Stimulated activated CD8-positive, alpha-beta memory T cell treated with anti-CD3 and anti-CD28 coated beads, Interleukin-4, amount 100 ng/mL, for 24 hours (primary cell): ENCODE measurements around the gene SLCO6A1.
"Not testable (repeated sequence)": the region's sequence is repeated elsewhere in the genome, so short reads cannot be mapped to it uniquely, and the experiment has no call there.

Experiments used
- DNase-seq: peaks from one replicate; pipeline ENCODE4 v3.0.0-alpha.2; 2020; ENCODE audit warnings: low read depth

The SLCO6A1 gene, protein sequence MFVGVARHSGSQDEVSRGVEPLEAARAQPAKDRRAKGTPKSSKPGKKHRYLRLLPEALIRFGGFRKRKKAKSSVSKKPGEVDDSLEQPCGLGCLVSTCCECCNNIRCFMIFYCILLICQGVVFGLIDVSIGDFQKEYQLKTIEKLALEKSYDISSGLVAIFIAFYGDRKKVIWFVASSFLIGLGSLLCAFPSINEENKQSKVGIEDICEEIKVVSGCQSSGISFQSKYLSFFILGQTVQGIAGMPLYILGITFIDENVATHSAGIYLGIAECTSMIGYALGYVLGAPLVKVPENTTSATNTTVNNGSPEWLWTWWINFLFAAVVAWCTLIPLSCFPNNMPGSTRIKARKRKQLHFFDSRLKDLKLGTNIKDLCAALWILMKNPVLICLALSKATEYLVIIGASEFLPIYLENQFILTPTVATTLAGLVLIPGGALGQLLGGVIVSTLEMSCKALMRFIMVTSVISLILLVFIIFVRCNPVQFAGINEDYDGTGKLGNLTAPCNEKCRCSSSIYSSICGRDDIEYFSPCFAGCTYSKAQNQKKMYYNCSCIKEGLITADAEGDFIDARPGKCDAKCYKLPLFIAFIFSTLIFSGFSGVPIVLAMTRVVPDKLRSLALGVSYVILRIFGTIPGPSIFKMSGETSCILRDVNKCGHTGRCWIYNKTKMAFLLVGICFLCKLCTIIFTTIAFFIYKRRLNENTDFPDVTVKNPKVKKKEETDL

DNA sequence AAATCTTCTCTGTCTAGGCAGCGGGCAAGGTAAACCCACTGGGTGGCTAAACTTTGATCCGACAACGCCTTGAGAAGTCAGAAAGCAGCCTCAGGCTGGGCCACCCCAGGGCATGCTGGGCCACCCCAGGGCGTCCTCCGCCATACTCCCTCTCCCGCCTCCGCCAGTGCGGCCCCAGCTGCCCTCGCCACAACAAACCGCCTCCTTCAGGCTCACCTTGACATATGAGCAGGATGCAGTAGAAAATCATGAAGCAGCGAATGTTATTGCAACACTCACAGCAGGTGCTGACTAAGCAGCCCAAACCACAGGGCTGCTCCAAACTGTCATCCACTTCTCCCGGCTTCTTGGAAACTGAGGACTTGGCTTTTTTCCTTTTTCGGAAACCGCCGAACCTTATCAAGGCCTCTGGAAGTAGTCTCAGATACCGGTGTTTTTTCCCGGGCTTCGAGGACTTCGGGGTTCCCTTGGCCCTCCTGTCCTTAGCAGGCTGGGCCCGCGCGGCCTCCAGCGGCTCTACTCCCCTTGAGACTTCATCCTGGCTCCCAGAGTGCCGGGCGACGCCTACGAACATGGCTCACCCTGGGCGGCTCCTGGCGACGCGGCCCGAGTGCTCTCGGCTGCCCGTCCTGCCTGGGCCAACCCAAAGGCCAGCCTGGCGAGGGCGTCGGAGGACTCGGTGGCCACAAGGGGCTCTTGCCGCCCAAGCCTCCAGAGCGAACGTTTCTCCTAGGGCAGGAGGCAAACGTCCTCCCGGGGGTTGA, at the start of gene SLCO6A1:
Gene SLCO6A1 (minus strand): TSS at position 731 of the 764 bp plus-strand sequence. CDS start 157 bp downstream, at position 574.
- no peak for DNase-seq

DNA sequence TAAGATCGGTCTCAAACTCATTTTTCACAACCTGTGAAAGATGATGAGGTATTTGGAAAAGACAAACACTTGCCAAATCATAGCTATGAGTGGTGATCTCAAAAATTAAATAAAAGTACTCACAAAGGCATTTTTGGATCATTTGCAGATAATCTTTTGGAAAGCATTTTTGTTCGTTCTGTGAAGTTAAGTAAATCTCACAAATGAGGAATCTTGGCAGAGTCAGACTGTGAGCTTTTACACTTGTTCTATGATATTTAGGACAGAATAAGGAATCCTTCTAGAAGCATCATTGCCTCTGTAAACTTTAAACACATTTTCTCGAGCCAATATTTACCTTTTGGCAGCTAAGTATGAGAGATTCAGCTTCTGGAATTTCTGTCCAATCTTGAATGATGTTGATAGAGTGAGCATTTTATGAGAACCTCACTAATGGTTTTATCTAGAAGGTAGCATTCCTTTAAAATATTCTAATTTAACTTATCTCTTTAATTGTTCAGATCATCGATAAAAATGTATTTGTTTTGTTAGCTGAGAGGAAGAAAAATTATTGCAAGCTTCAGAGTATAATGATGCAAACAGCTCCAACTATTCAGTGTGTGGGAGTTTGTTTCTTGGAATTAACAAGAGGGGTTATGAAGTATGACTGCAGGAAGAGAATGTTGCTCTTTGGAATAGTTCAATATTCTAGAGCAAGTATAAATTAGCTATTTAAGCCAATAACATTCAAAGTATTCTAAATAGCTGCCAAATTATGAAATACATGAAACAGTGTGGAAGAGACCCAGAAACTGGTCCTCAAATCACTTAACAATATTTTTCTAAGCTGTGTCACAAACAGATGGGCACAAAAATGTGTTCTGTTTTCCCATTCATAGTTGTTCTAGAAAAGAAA, 48.6 kb upstream of the SLCO6A1 start:
- no peak for DNase-seq

- no peak for DNase-seq
These were observed 46.4 kb upstream of the SLCO6A1 start for GRCh38 chr5:102545175-102545574.

DNA sequence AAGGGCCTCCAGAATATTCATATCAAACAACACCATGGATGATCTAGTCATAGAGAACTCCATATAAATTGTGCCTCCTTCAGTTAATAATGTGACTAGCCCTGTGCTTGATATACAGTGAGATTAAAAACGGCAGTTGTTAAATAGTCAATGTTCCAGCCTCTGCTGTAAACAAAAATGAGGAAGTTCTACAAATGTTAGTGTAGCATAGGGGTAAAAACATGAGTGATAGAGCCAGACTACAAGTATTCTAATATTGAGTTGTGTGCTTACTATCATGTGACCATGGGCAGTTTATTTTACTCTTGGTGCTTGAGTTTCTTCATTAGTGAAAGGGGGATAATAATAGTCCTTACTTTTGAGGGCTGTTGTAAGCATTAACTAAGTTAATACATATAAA, 43.3 kb upstream of the SLCO6A1 start:
- no peak for DNase-seq

- no peak for DNase-seq
These were observed 41.4 kb upstream of the SLCO6A1 start for GRCh38 chr5:102539996-102540728.

DNA sequence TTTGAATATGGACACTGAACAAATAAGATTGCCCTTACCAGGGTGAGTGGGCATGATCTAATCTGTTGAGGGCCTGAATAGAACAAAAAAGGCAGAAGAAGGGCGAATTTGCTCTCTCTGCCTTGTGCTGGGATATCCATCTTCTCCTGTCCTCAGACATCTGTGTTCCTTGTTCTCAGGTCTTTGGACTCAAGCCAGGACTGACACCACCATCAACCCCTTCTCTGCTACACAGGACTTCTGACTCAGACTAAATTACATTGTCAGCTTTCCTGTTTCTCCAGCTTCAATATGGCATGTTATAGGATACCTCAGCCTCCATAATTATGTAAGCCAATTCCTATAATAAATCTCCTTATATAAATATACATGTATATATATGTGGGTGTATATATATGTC, 40.8 kb upstream of the SLCO6A1 start:
- no peak for DNase-seq

GRCh38 chr5:102537011-102537410, 38.2 kb upstream of the SLCO6A1 start:
- no peak for DNase-seq

DNA sequence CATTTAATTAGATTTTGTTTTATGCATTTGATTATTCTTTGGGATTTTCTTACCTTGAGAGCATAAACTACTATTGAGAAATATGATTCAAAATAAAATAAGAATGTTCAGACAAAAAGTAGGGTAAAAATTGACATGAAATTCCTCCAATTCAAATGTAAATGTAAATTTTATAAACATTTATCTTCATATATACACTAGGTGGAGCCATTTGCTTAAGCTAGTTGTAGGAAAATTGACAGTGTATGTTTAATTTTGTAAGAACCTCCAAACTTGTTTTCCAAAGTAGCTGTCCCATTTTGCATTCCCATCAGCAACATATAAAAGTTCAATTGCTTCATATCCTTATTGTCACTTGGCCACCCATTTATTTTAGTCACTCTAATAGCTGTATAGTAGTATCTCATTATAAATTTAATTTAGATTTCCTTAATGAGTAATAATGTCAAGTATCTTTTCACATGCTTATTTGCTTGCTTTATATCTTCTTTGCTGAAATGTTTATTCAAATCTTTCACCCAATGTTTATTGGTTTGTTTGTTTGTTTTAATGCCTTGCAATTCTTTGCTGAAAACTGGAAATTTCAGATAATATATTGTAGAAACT, 37.6 kb upstream of the SLCO6A1 start:
- DNase-seq, result no peak

DNA sequence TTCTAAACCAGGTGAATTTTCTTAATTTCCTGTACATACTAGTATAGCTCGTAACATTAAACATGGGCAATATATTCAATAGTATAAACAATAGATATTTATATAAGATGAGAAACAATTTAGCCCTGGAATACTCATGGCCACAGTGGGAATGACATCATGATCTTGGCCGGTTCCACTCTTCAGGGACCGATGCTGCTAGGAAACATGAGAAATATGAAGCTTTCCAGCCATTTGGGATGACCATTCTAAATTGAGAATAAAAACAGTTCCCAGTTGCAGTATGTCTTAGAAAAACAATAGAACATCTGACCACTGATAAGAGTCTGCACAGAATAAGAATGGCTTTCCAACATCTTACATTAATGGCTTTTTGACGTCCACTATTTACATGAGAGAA, 33.3 kb upstream of the SLCO6A1 start:
- DNase-seq, result no peak

- DNase-seq, result no peak
These were observed 32.7 kb upstream of the SLCO6A1 start for GRCh38 chr5:102531506-102531905.

GRCh38 chr5:102529447-102529846, 30.6 kb upstream of the SLCO6A1 start:
- DNase-seq, result no peak

GRCh38 chr5:102529031-102529430, 30.2 kb upstream of the SLCO6A1 start:
- no peak for DNase-seq

GRCh38 chr5:102528600-102528999, 29.8 kb upstream of the SLCO6A1 start:
- no peak for DNase-seq

GRCh38 chr5:102527547-102527946, 28.7 kb upstream of the SLCO6A1 start:
- no peak for DNase-seq

DNA sequence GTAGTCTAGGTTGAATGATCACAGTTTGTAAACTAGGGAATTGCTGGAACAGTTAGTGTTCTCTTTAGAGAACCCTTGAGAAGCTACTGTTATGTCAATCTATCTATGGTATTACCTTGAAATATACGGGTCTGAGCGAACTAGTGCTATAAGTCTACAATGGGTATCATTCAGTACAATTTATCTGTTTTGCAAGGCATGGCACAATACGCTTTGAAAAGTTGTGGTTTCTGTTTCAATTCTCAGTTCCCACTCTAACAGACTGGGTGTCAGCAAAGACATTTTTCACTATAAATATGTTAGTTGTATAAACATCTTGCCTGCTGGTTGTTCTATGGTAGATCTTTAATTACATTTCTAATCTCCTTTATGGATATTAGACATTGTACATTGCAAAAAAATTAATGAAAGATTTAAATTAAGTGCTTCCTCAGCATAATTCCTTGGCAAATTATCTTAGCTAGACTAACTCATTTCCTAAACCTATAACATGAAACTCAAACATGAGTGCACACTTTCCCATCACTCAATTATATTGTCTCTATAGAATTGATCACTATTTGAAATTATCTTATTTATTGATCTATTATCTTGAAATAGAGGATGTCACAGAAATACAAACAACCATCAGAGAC, 24.9 kb upstream of the SLCO6A1 start:
- DNase-seq, result no peak

GRCh38 chr5:102511666-102512065, 12.9 kb upstream of the SLCO6A1 start:
- no peak for DNase-seq

DNA sequence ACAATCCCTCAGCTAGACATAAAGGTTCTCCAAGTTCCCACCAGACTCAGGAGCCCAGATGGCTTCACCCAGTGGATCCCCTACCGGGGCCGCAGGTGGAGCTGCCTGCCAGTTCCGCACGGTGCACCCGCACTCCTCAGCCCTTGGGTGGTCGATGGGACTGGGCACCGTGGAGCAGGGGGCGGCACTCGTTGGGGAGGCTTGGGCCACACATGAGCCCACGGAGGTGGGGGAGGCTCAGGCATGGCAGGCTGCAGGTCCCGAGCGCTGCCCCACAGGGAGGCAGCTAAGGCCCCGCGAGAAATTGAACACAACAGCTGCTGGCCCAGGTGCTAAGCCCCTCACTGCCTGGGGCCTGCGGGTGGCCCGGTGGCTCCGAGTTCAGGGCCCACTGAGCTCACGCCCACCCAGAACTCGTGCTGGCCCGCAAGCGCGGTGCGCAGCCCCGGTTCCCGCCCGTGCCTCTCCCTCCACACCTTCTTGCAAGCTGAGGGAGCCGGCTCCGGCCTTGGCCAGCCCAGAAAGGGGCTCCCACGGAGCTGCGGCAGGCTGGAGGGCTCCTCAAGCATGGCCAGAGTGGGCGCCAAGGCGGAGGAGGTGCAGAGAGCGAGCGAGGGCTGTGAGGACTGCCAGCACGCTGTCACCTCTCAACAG, 7.4 kb downstream of the SLCO6A1 start:
- not testable (repeated sequence) for DNase-seq

- DNase-seq, result no peak
These were observed 15.1 kb downstream of the SLCO6A1 start for GRCh38 chr5:102483736-102484135.

DNA sequence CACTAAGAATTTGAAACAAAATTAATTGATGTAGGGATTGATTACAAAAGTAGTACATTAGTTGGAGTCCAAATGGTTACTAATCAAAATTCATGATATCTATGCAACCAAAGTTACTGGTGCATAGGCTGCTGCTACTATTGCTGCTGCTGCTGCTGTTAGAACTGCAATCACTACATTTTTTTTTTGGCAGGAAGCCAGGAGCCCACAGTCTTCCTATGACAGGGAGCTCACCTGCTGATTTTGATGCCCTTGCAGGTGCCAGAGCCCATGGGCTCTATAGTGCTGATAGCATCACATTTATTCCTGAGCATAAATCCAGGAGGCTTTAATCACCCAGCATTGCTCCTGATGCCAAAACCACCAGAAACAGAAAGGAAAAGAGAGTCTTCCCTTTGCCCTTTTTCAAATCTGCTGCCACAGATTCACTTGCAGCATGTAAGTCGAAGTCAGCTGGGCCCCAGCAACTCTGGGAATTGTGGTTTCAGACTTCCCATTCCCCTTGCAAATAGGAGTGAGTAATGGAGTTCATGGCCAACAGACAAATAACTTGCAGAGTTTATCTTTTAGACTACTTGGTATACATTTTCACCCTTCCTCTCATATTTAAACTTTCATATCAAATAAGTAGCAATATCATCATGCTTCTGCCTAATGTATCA, 17.6 kb downstream of the SLCO6A1 start:
- DNase-seq, result no peak
